RPMI7951 (cell line): ENCODE results near the gene PALM3. TPM values are rescaled to one million over a fixed set of nuclear protein-coding genes. Genes with fewer than 3 reads are reported as not detected.

ENCODE experiments used
- total RNA-seq: library from RNA; depleted of rRNA; stranded (reverse); fragments of >200 nt; shearing (Covaris generic); gene quantifications from 2 replicates; pipeline ENCODE4 v1.2.3, GENCODE V29; 2014; rRNA removed

The PALM3 gene
- total RNA-seq, 1 experiment from 2014 or later, result under 0.01 TPM

Other genes with a start within 250 kb of the PALM3 start
- gene NANOS3, start 184.9 kb downstream of the PALM3 start, total RNA-seq, result 1.3 TPM in 1 of 2 replicates, not detected in the other
- 1.6 and 2.1 TPM in 2 replicates for gene BRME1, start 156.0 kb downstream of the PALM3 start, total RNA-seq
- 14.7 and 15.7 TPM in 2 replicates for gene CC2D1A, start 155.9 kb downstream of the PALM3 start, total RNA-seq
- gene PODNL1, start 123.7 kb downstream of the PALM3 start, total RNA-seq, result 3.2 and 4.2 TPM in 2 replicates
- gene DCAF15, start 109.6 kb downstream of the PALM3 start, total RNA-seq, result 21.1 and 23.5 TPM in 2 replicates
- 1.7 and 2.1 TPM in 2 replicates for gene RFX1, start 55.8 kb downstream of the PALM3 start, total RNA-seq
- not detected in 2 replicates for gene RLN3, start 33.9 kb downstream of the PALM3 start, total RNA-seq
- 2.3 TPM in 2 replicates for gene IL27RA, start 30.3 kb downstream of the PALM3 start, total RNA-seq
- 4.1 and 6.7 TPM in 2 replicates for gene MISP3, start 10.7 kb upstream of the PALM3 start, total RNA-seq
- 0.59 TPM in 1 of 2 replicates, not detected in the other for gene C19orf67, start 23.7 kb upstream of the PALM3 start, total RNA-seq
- gene SAMD1, start 28.7 kb upstream of the PALM3 start, total RNA-seq, result 24.2 and 41.8 TPM in 2 replicates
- 55.2 and 60.9 TPM in 2 replicates for gene PRKACA, start 55.7 kb upstream of the PALM3 start, total RNA-seq
- gene ASF1B, start 74.5 kb upstream of the PALM3 start, total RNA-seq, result 86.6 and 90.8 TPM in 2 replicates
- 1.1 and 1.4 TPM in 2 replicates for gene ADGRL1, start 144.1 kb upstream of the PALM3 start, total RNA-seq